Fibroblast of pulmonary artery (primary cell): ENCODE measurements around the gene CATSPER3.

Experiments
- DNase-seq: peaks from one replicate; pipeline ENCODE4 v3.0.0-alpha.2; 2010; ENCODE audit warnings: low read depth
- H3K4me3 ChIP-seq: replicated peaks from 2 replicates; pipeline ENCODE4 v1.5.1; 2011; ENCODE audit warnings: low read depth, mild to moderate bottlenecking, control low read depth, low read length, moderate library complexity
- TF ChIP-seq, protein P1 (sequence below): IDR thresholded peaks from 2 replicates; pipeline ENCODE4 v1.5.1; 2011; ENCODE audit warnings: mild to moderate bottlenecking, control low read depth, low read length, inconsistent platforms; ENCODE audit errors: missing control alignments

Gene CATSPER3

DNA sequence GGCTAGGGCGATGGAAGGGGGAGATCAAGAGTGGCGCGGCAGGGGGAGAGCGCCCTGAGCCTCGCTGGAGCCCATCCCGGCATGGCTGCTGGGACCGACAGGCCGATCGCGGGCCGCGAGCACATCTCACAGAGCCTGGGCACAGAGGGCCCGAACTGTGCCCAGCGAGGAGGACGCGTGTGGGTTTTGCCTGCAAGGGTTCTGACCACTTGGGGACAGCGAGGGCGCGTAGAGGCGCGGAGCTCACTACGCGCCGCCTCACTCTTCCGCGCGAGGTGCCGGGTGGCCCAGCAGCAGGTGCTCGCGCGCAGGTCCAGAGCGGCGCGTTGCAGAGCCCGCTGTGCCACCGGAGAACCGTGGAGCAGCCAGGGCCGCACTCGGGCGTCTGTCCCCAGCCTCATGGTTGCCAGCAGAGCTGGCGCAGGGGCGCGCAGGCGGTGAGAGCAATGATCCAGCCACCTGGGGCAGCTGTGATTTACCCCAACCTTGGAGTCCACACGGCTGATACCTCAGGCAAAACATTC, 82.6 kb downstream of the CATSPER3 start:
- DNase-seq = no peak
- TF ChIP-seq, protein P1, sequence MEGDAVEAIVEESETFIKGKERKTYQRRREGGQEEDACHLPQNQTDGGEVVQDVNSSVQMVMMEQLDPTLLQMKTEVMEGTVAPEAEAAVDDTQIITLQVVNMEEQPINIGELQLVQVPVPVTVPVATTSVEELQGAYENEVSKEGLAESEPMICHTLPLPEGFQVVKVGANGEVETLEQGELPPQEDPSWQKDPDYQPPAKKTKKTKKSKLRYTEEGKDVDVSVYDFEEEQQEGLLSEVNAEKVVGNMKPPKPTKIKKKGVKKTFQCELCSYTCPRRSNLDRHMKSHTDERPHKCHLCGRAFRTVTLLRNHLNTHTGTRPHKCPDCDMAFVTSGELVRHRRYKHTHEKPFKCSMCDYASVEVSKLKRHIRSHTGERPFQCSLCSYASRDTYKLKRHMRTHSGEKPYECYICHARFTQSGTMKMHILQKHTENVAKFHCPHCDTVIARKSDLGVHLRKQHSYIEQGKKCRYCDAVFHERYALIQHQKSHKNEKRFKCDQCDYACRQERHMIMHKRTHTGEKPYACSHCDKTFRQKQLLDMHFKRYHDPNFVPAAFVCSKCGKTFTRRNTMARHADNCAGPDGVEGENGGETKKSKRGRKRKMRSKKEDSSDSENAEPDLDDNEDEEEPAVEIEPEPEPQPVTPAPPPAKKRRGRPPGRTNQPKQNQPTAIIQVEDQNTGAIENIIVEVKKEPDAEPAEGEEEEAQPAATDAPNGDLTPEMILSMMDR = no peak
- no peak overlapping the region for H3K4me3 ChIP-seq

DNA sequence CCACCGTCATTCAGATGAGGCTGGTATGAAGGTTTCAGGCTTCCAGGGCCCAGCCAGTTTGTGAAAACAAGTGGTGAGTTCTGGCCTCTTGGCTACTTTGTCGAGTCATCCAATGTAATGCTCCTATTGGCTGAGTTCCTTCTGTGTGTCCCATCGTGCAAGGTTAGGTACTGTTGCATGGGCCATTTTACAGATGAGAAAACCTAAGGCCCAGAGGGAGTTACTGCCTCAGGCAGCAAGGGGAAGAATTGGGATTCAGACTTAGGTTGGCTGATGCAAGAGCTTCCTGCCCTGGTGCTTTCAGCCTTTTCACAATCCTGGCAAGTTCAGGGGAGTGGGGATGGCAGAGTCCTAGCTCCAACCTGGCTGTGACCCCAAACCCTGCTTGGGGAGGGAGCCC, 83.7 kb downstream of the CATSPER3 start:
- no peak overlapping the region for H3K4me3 ChIP-seq
- TF ChIP-seq, protein P1 = no peak
- DNase-seq = no peak

DNA sequence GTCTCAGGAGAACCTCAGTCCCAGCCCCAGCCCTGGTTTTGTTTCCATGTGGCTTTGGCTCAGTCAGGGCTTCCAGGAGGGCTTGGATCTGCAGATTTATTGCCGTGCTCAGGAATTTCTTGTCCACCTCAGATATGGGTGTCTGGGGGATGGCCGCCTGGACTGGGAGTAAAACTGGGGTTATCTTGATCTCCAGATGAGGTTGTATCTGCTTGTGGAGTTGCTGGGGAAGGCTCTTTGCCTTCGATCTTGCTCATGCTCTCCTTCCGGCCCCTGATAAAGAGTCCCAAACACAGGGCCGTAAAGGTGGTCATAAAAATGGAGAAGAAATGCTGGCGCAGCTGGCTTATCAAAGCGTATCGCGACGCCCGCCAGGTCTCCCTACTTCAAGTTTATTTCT, 84.2 kb downstream of the CATSPER3 start:
- TF ChIP-seq, protein P1 = no peak
- no peak overlapping the region for H3K4me3 ChIP-seq
- DNase-seq = no peak

DNA sequence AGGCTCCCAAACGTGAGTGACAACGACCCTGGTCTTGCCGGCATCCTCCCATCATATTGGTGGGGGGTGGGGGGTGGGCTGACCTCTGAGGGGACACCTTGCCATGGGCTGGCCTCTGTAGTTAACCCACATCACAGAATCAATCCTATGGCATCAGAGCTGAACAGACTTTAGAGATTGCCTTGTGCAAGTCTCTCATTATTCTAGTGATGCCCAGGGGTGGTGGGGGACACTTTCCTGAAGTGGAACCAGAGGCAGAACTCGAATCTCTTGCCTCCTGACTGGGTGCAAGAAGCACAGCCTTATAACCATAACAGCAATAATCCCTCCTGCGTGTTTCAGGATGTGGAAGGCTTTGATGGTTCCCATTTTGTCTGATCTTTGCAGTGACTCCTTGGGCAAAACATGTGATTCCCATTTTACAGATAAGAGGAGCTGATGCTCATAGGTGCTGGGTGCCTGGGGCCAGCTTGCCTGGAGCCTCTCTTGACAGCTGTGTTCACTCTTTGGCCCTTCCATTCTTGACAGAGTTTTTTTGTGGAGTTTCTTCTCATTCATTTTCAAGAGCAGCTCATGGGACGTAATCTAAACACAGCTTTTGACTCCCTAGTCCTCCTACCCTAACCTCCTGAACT, 84.9 kb downstream of the CATSPER3 start:
- TF ChIP-seq, protein P1 = no peak
- H3K4me3 ChIP-seq = no peak overlapping the region
- DNase-seq = no peak

DNA sequence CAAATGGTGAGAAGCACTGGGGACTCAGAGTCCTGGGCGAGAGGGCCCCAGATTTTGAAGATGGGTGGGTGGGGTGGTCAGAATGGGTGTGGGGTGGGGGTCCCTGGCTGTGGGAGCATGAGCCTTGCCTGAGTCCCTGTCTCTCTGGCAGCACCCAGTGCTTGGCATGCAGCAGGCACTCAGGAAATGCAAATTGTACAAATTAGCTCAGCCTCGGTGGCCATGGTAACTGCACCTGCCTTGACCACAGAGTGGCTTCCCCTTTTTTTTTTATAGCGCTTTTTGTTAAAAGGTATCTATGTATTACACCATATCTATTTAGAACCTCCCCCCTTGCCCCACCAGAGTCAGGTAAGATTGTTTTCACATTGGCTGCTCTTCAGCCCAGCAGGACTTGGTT, 85.6 kb downstream of the CATSPER3 start:
- TF ChIP-seq, protein P1 = no peak
- no peak overlapping the region for H3K4me3 ChIP-seq
- DNase-seq = no peak

DNA sequence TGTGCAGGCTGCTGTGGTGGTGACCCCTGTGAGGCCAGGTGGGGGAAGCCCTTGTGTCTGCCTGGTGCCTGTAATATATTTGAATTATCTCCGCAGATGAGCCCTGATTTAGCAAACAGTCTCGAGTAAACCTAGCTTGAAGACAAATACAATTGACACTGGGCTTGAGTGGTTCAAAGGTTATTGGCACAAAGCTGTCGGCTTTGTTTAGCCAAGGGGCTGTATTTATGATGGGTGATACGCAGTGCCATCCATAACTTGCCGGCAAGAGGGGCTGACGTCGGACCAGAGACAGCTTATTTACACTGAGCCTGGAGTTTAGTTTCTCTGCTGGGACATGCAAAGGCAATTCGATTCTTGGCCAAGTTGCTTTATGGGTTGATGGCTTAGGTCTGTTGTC, 86.3 kb downstream of the CATSPER3 start:
- TF ChIP-seq, protein P1 = no peak
- no peak overlapping the region for H3K4me3 ChIP-seq
- DNase-seq = no peak

DNA sequence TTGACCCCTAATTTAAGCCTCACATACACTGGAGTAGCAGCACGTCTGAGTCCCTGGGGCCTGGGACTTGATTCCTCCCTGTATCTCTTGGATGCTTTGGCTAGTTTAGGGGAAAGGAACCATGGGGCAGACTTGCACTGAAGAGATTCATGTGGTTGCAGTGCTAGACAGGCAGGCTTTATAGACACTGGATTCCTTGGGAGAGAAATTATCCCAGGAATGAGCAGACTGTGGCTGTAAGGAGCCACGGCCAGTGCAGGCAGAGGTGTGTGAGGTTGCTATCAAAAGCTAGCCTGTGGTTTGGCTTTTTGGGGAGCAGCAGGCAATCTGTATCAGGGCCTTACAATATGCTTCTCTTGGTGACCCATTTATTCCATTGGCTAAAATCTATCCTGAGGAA, 86.8 kb downstream of the CATSPER3 start:
- TF ChIP-seq, protein P1 = no peak
- no peak for DNase-seq
- no peak overlapping the region for H3K4me3 ChIP-seq
